Smooth muscle cell (in vitro differentiated cells): ENCODE measurements around the gene MAD1L1. TPM values are rescaled to one million over a fixed set of nuclear protein-coding genes. Genes with fewer than 3 reads are reported as not detected.

ENCODE experiments used
- DNase-seq: peaks from one replicate; lab custom pipeline; 2025; ENCODE audit not compliant: unreplicated experiment; lab: John Stamatoyannopoulos, UW
- H2AFZ ChIP-seq: fragments of 200-600 bp; sonication (generic); 2 replicates; pipeline ENCODE4 v1.6.0; 2016; ENCODE audit warnings: antibody characterized with exemption, low read depth, mild to moderate bottlenecking
- H3F3A ChIP-seq: fragments of 200-600 bp; sonication (generic); 2 replicates; pipeline ENCODE4 v1.6.0; 2017; ENCODE audit warnings: antibody characterized with exemption, low read depth
- H3K27ac ChIP-seq: fragments of 200-600 bp; sonication (generic); 2 replicates; pipeline ENCODE4 v1.5.1; 2016; ENCODE audit warnings: low read depth, mild to moderate bottlenecking
- H3K27me3 ChIP-seq: fragments of 200-600 bp; sonication (generic); 2 replicates; pipeline ENCODE4 v1.6.1; 2016; ENCODE audit warnings: low read depth, mild to moderate bottlenecking
- H3K36me3 ChIP-seq: fragments of 200-600 bp; sonication (generic); 2 replicates; pipeline ENCODE4 v1.5.1; 2016; ENCODE audit warnings: low read depth
- H3K4me1 ChIP-seq: fragments of 200-600 bp; sonication (generic); 2 replicates; pipeline ENCODE4 v1.5.1; 2016; ENCODE audit warnings: low read depth
- H3K4me2 ChIP-seq: fragments of 200-600 bp; sonication (generic); 2 replicates; pipeline ENCODE4 v1.6.0; 2016; ENCODE audit warnings: mild to moderate bottlenecking
- H3K4me3 ChIP-seq: fragments of 200-600 bp; sonication (generic); 2 replicates; pipeline ENCODE4 v1.5.1; 2016; ENCODE audit warnings: mild to moderate bottlenecking
- H3K79me2 ChIP-seq: fragments of 200-600 bp; sonication (generic); 2 replicates; pipeline ENCODE4 v1.6.0; 2016; ENCODE audit warnings: low read depth, mild to moderate bottlenecking
- H3K9ac ChIP-seq: fragments of 200-600 bp; sonication (generic); 2 replicates; pipeline ENCODE4 v1.6.0; 2016; ENCODE audit warnings: low read depth
- H3K9me3 ChIP-seq: fragments of 200-600 bp; sonication (generic); replicated peaks from 2 replicates; pipeline ENCODE4 v1.5.1; 2016; ENCODE audit warnings: low read depth
- H4K20me1 ChIP-seq: fragments of 200-600 bp; sonication (generic); 2 replicates; pipeline ENCODE4 v1.6.0; 2016; ENCODE audit warnings: low read depth
- CTCF ChIP-seq: fragments of 200-600 bp; sonication (generic); IDR thresholded peaks from 2 replicates; pipeline ENCODE4 v1.5.1; 2017; ENCODE audit warnings: borderline replicate concordance, mild to moderate bottlenecking, antibody characterized with exemption; ENCODE audit not compliant: insufficient read depth, poor library complexity, severe bottlenecking
- WGBS: methylation state at CpG from one replicate; pipeline ENCODE4 v1.1.7; 2016; ENCODE audit warnings: low lambda C conversion rate; 5-methylcytosine and 5-hydroxymethylcytosine counted together
- polyA plus RNA-seq: library from polyadenylated mRNA; unstranded; fragments of >200 nt; fragmentation: Nextera tagmentation; extraction: Ambion mirVana; gene quantifications from 2 replicates; pipeline ENCODE4 v1.2.1, GENCODE V29; 2016
- total RNA-seq: library from RNA; depleted of rRNA; stranded (reverse); fragments of >200 nt; gene quantifications from 2 replicates; pipeline ENCODE4 v1.2.3, GENCODE V29; 2014

MAD1L1 gene
- total and polyA plus RNA-seq, 2 experiments from 2014 or later, result 33.4 to 60.7 TPM

GRCh38 chr7:1849351-1850041, 383.2 kb downstream of the MAD1L1 start:
- Histone ChIP-seq H3K27me3 (no peaks in the 10 kb centered on the region), H3K79me2 (no peaks in the 10 kb centered on the region), H4K20me1 (no peaks in the 10 kb centered on the region), H3K4me2 (no peak overlapping the region), H3F3A (no peaks in the 10 kb centered on the region), H2AFZ (no peak overlapping the region), H3K36me3 (no peaks in the 10 kb centered on the region), H3K4me3 (no peak overlapping the region), H3K4me1 (no peaks in the 10 kb centered on the region), H3K9ac (no peak overlapping the region), H3K9me3 (no peaks in the 10 kb centered on the region), H3K27ac (no peak overlapping the region)
- DNase-seq, result no peak
- TF ChIP-seq CTCF, result no peak
- WGBS, result 92% methylated on average over 35 of the region's 35 CpGs

DNA sequence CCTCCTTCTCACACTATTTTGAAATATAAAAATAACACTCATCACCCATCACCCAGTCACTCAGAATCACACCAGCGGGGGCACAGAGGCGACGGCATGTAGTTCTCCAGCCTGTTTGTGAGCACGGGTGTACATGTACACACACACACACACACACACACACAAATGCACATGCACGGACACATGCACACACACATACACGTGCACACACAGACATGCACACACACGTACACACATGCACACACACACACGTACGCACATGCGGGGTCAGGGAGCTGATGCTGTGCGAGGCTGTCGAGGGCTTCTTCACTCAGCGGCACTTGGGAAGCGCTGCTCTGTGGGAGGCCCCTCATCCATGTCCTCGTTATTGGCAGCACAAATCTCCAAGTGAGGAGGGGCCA, 383.8 kb downstream of the MAD1L1 start:
- no peaks in the 10 kb centered on the region for H3K27me3 ChIP-seq
- WGBS, result 96% methylated on average over 15 of the region's 15 CpGs
- no peak for DNase-seq

DNA sequence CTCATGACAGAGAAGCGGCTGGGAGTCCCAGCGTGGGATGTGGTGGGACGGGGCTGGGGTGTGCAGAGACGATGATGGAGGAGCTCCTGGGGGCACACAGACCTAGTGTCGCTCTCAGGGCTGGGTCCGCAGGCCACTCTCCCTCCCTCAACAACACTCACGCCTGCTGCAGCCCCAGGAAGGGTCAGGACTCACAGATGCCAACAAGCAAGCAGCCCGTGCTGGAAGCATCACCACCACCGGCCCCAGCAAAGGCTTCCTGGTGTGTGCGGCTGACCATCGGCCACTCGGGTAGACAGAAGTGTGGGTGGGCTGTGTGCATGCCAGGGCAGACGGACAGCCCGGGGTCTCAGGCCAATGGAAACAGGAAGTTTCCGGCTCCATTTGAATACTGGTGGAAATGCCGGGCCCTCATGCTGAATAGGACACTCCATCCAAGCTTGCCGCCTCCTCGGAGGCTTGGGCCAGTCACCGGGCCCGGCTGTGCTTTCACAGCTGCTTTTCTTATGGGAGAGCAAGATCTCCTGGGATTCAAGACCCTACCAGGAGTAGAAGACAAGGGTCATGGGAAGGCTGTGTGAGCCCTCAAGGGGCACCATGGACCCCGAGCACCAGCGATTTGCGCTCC, 384.6 kb downstream of the MAD1L1 start:
- 90% methylated on average over 23 of the region's 23 CpGs for WGBS
- no peak for DNase-seq

More for the DNA sequence above, 383.8 kb downstream of the MAD1L1 start:
- Histone ChIP-seq H3K36me3 (no peaks in the 10 kb centered on the region), H4K20me1 (no peaks in the 10 kb centered on the region), H3K4me3 (no peak overlapping the region), H3K4me1 (no peaks in the 10 kb centered on the region), H3K4me2 (no peak overlapping the region), H3K9me3 (no peaks in the 10 kb centered on the region), H2AFZ (no peak overlapping the region), H3K79me2 (no peaks in the 10 kb centered on the region), H3K27ac (no peak overlapping the region), H3K9ac (no peak overlapping the region), H3F3A (no peaks in the 10 kb centered on the region)
- no peak for TF ChIP-seq CTCF

More for the DNA sequence above, 384.6 kb downstream of the MAD1L1 start:
- H3K79me2 ChIP-seq, result no peaks in the 10 kb centered on the region
- H3K27ac ChIP-seq, result no peak overlapping the region
- no peak overlapping the region for H2AFZ ChIP-seq
- no peaks in the 10 kb centered on the region for H3K27me3 ChIP-seq
- no peaks in the 10 kb centered on the region for H3F3A ChIP-seq
- no peaks in the 10 kb centered on the region for H3K36me3 ChIP-seq
- H3K4me2 ChIP-seq, result no peak overlapping the region
- no peaks in the 10 kb centered on the region for H3K9me3 ChIP-seq
- no peaks in the 10 kb centered on the region for H4K20me1 ChIP-seq
- no peak for TF ChIP-seq CTCF
- no peaks in the 10 kb centered on the region for H3K4me1 ChIP-seq
- H3K9ac ChIP-seq, result no peak overlapping the region
- H3K4me3 ChIP-seq, result no peak overlapping the region
